Caco-2 (cell line): ENCODE data around the gene TRMT61A. TPM values are rescaled to one million over a fixed set of nuclear protein-coding genes. Genes with fewer than 3 reads are reported as not detected.
A peak's percentile ranks its signal among the peaks of the same experiment; 100 is the strongest.

ENCODE experiments used
- BruUV-seq: library from RNA; stranded (reverse); fragments of 400-500 nt; replicated peaks from 2 replicates; lab custom pipeline; 2021; lab: Mats Ljungman, UMichigan
- CTCF ChIA-PET: fragments of 300-600 bp; sonication (Branson Sonifier 250); formaldehyde crosslinking; loops from one replicate; lab custom pipeline; 2022; ENCODE audit warnings: antibody characterized with exemption; lab: Charles Lee
- POLR2A ChIA-PET: fragments of 300-600 bp; sonication (Branson Sonifier 250); formaldehyde crosslinking; loops from one replicate; lab custom pipeline; 2022; ENCODE audit warnings: antibody characterized with exemption; lab: Charles Lee
- DNase-seq, 2 experiments: peaks; one replicate each; pipeline versions ENCODE4 v3.0.0 to v3.0.0-alpha.2; 2020 to 2022
- H3K27me3 ChIP-seq: replicated peaks from 2 replicates; pipeline ENCODE4 v1.6.0; 2011; ENCODE audit warnings: low read length; ENCODE audit not compliant: control insufficient read depth, insufficient read depth
- H3K36me3 ChIP-seq: 2 replicates; pipeline ENCODE4 v1.5.1; 2011; ENCODE audit warnings: low read length; ENCODE audit not compliant: control insufficient read depth, insufficient read depth
- H3K4me1 ChIP-seq: fragments of 250-450 bp; sonication (Bioruptor Pico); 2 replicates; pipeline ENCODE4 v1.5.1; 2020; ENCODE audit warnings: mild to moderate bottlenecking
- H3K4me3 ChIP-seq: 2 replicates; pipeline ENCODE4 v1.5.1; 2011; ENCODE audit warnings: low read depth, mild to moderate bottlenecking, control low read depth, low read length
- H3K9me3 ChIP-seq: fragments of 250-450 bp; sonication (Bioruptor Pico); 2 replicates; pipeline ENCODE4 v1.5.1; 2020; ENCODE audit warnings: mild to moderate bottlenecking, moderate library complexity
- H3K27ac Mint-ChIP-seq: one replicate; pipeline ENCODE4 v1.8.0; 2022; ENCODE audit warnings: mixed read lengths; ENCODE audit not compliant: unreplicated experiment
- H3K27me3 Mint-ChIP-seq: one replicate; pipeline ENCODE4 v1.8.0; 2022; ENCODE audit warnings: mixed read lengths; ENCODE audit not compliant: insufficient read depth, unreplicated experiment
- H3K36me3 Mint-ChIP-seq: one replicate; pipeline ENCODE4 v1.8.0; 2022; ENCODE audit warnings: mild to moderate bottlenecking, mixed read lengths; ENCODE audit not compliant: insufficient read depth, unreplicated experiment
- H3K4me1 Mint-ChIP-seq: one replicate; pipeline ENCODE4 v1.8.0; 2022; ENCODE audit warnings: low read depth, mixed read lengths; ENCODE audit not compliant: unreplicated experiment
- H3K4me3 Mint-ChIP-seq: one replicate; pipeline ENCODE4 v1.8.0; 2022; ENCODE audit warnings: mild to moderate bottlenecking, moderate library complexity, mixed read lengths; ENCODE audit not compliant: unreplicated experiment
- H3K9me3 Mint-ChIP-seq: one replicate; pipeline ENCODE4 v1.8.0; 2022; ENCODE audit warnings: mixed read lengths; ENCODE audit not compliant: unreplicated experiment
- CTCF ChIP-seq, 2 experiments: fragments of 200-600 bp in 1 of 2; IDR thresholded peaks; 1 replicate in 1 of 2; 2 replicates in 1 of 2; pipeline versions ENCODE4 v1.5.1 to v1.8.0; 2011 to 2022; ENCODE audit warnings: antibody characterized with exemption in 1 of 2, control low read depth in 1 of 2, inconsistent platforms in 1 of 2, low read depth in 1 of 2, low read length in 1 of 2, mild to moderate bottlenecking in 1 of 2, moderate library complexity in 1 of 2; ENCODE audit not compliant: insufficient read depth in 1 of 2, severe bottlenecking in 1 of 2, unreplicated experiment in 1 of 2
- intact Hi-C: fragments of 100-400 bp; cut with micrococcal nuclease; formaldehyde crosslinking; loops from one replicate; pipeline ENCODE4 v1.10.0; 2022; ENCODE audit not compliant: unreplicated experiment
- total RNA-seq: library from RNA; stranded (reverse); gene quantifications from 2 replicates; pipeline ENCODE4 v1.2.3, GENCODE V29; 2022

Gene TRMT61A
- total RNA-seq, 1 experiment from 2014 or later: 22.3 TPM

- Histone ChIP-seq H3K27me3 (no peaks in the 10 kb centered on the region), H3K4me1 (peaks cover 52% of the 10 kb centered on the region), H3K9me3 (no peaks in the 10 kb centered on the region), H3K4me3 (peak overlapping the region; percentile 95), H3K36me3 (peaks cover 9% of the 10 kb centered on the region)
- BruUV-seq: no TSS peak
- DNase-seq: peak in 1 of 2 experiments; percentile 46
- ChIA-PET POLR2A (interaction anchor here (0.6 kb wide), 1 partner anchor 22 kb away, joined by 3 read pairs; no protein-coding TSS in a partner anchor), CTCF (no interaction called here)
- peak overlapping the region; percentile 74 for H3K4me3 Mint-ChIP-seq
- intact Hi-C loops: no loop called here
- peaks cover 28% of the 10 kb centered on the region for H3K4me1 Mint-ChIP-seq
- no peaks in the 10 kb centered on the region for H3K9me3 Mint-ChIP-seq
- H3K36me3 Mint-ChIP-seq: peaks cover 52% of the 10 kb centered on the region
- no peak for TF ChIP-seq CTCF (IDR thresholded peaks at IDR 0.05; ENCODE audit: insufficient read depth in 1 of 2, low read depth in 1 of 2, low read length in 1 of 2, severe bottlenecking in 1 of 2, unreplicated experiment in 1 of 2)
- H3K27me3 Mint-ChIP-seq: no peaks in the 10 kb centered on the region
- H3K27ac Mint-ChIP-seq: no peak overlapping the region
Observed at GRCh38 chr14:103521951-103522563, 6.9 kb upstream of the TRMT61A start.

- H3K9me3 ChIP-seq: no peaks in the 10 kb centered on the region
- Mint-ChIP-seq H3K4me1 (peaks cover 36% of the 10 kb centered on the region), H3K4me3 (peak within 1 kb of the TSS; percentile 74), H3K27ac (peak within 1 kb of the TSS; percentile 84), H3K36me3 (peaks cover 52% of the 10 kb centered on the region), H3K9me3 (no peaks in the 10 kb centered on the region), H3K27me3 (no peaks in the 10 kb centered on the region)
- peaks cover 61% of the 10 kb centered on the region for H3K4me1 ChIP-seq
- CTCF ChIA-PET: interaction anchor here (0.6 kb wide), 1 partner anchor 40 kb away, joined by 4 read pairs; no protein-coding TSS in a partner anchor
- POLR2A ChIA-PET: interaction anchor here (0.5 to 0.6 kb wide), 2 partner anchors 21 to 939 kb away, joined by 3 read pairs; no protein-coding TSS in a partner anchor
- peaks cover 9% of the 10 kb centered on the region for H3K36me3 ChIP-seq
- no TSS peak for BruUV-seq
- H3K4me3 ChIP-seq: peak within 1 kb of the TSS; percentile 95
- no peak for TF ChIP-seq CTCF (IDR thresholded peaks at IDR 0.05; ENCODE audit: insufficient read depth in 1 of 2, low read depth in 1 of 2, low read length in 1 of 2, severe bottlenecking in 1 of 2, unreplicated experiment in 1 of 2)
- peak; percentile 69 to 81 for DNase-seq
- intact Hi-C loops: no loop called here
- H3K27me3 ChIP-seq: no peaks in the 10 kb centered on the region
Observed at GRCh38 chr14:103522649-103523574, 6.1 kb upstream of the TRMT61A start, which contains the start of gene CKB. Gene CKB (minus strand): TSS chr14:103522830. CDS start chr14:103522493, 337 bp downstream.

GRCh38 chr14:103523575-103523954 is 5.4 kb upstream of the TRMT61A start:
- Mint-ChIP-seq H3K36me3 (peaks cover 47% of the 10 kb centered on the region), H3K27ac (peak overlapping the region; percentile 84), H3K9me3 (no peaks in the 10 kb centered on the region), H3K4me1 (peaks cover 42% of the 10 kb centered on the region), H3K27me3 (no peaks in the 10 kb centered on the region), H3K4me3 (peak overlapping the region; percentile 51)
- intact Hi-C loops: no loop called here
- no peak overlapping the region for H3K4me3 ChIP-seq
- peaks cover 66% of the 10 kb centered on the region for H3K4me1 ChIP-seq
- TF ChIP-seq CTCF (IDR thresholded peaks at IDR 0.05; ENCODE audit: insufficient read depth in 1 of 2, low read depth in 1 of 2, low read length in 1 of 2, severe bottlenecking in 1 of 2, unreplicated experiment in 1 of 2): no peak
- TSS peak; percentile 39 for BruUV-seq
- POLR2A ChIA-PET: interaction anchor here (0.5 to 0.6 kb wide), 2 partner anchors 41 to 940 kb away, joined by 3 to 10 read pairs; no protein-coding TSS in a partner anchor
- no peaks in the 10 kb centered on the region for H3K27me3 ChIP-seq
- peaks cover 9% of the 10 kb centered on the region for H3K36me3 ChIP-seq
- CTCF ChIA-PET: no interaction called here
- no peaks in the 10 kb centered on the region for H3K9me3 ChIP-seq
- DNase-seq: no peak
